Brain pericyte (primary cell): ENCODE data around the gene KRT25.

ENCODE experiments used
- DNase-seq: peaks from one replicate; pipeline ENCODE4 v3.0.0-alpha.2; 2012; ENCODE audit warnings: low read depth, low spot score

Gene KRT25

GRCh38 chr17:40755231-40755630, at the start of gene KRT25:
Gene KRT25 (minus strand): TSS chr17:40755331. CDS start chr17:40755271, 60 bp downstream.
- DNase-seq: no peak

GRCh38 chr17:40803617-40804082, 48.5 kb upstream of the KRT25 start:
- DNase-seq: peak; percentile 46

GRCh38 chr17:40801157-40801556, 46.0 kb upstream of the KRT25 start:
- no peak for DNase-seq

- DNase-seq: no peak
Measured at GRCh38 chr17:40800381-40800780, 45.2 kb upstream of the KRT25 start.

- no peak for DNase-seq
Measured at GRCh38 chr17:40799859-40800258, 44.7 kb upstream of the KRT25 start, which contains the start of gene KRT28. Gene KRT28 (minus strand): TSS chr17:40799959. CDS start chr17:40799893, 66 bp downstream.

GRCh38 chr17:40796846-40797245, 41.7 kb upstream of the KRT25 start:
- DNase-seq: no peak

- DNase-seq: no peak
Measured at GRCh38 chr17:40795019-40795667, 40.0 kb upstream of the KRT25 start.

- DNase-seq: no peak
Measured at GRCh38 chr17:40794466-40794865, 39.3 kb upstream of the KRT25 start.

- no peak for DNase-seq
Measured at GRCh38 chr17:40793832-40794231, 38.7 kb upstream of the KRT25 start.

GRCh38 chr17:40791787-40792436, 36.8 kb upstream of the KRT25 start:
- DNase-seq: no peak

- no peak for DNase-seq
Measured at GRCh38 chr17:40791111-40791510, 36.0 kb upstream of the KRT25 start.

- DNase-seq: no peak
Measured at GRCh38 chr17:40782450-40782849, 27.3 kb upstream of the KRT25 start, which contains the start of gene KRT27. Gene KRT27 (minus strand): TSS chr17:40782550. CDS start chr17:40782493, 57 bp downstream.

GRCh38 chr17:40779181-40779909, 24.2 kb upstream of the KRT25 start:
- no peak for DNase-seq

- no peak for DNase-seq
Measured at GRCh38 chr17:40778461-40778860, 23.3 kb upstream of the KRT25 start.

- DNase-seq: no peak
Measured at GRCh38 chr17:40777971-40778370, 22.8 kb upstream of the KRT25 start.

GRCh38 chr17:40777459-40777858, 22.3 kb upstream of the KRT25 start:
- DNase-seq: no peak

GRCh38 chr17:40775945-40776344, 20.8 kb upstream of the KRT25 start:
- DNase-seq: no peak

GRCh38 chr17:40772101-40772500, 17.0 kb upstream of the KRT25 start, which contains the start of gene KRT26:
Gene KRT26 (minus strand): TSS chr17:40772201. CDS start chr17:40772113, 88 bp downstream.
- DNase-seq: no peak

GRCh38 chr17:40765657-40766056, 10.5 kb upstream of the KRT25 start:
- DNase-seq: no peak

- DNase-seq: no peak
Measured at GRCh38 chr17:40763752-40764151, 8.6 kb upstream of the KRT25 start.

GRCh38 chr17:40760105-40761016, 5.2 kb upstream of the KRT25 start:
- no peak for DNase-seq
